HG03565 (cell line): Measurements from ENCODE around the gene HUNK.
"Not testable (repeated sequence)": the region's sequence is repeated elsewhere in the genome, so short reads cannot be mapped to it uniquely, and the experiment has no call there.

Experiments used
- ATAC-seq: cut with Tn5 transposase; IDR thresholded peaks from one replicate; pipeline ENCODE4 v1.9.1; 2021; ENCODE audit warnings: mild to moderate bottlenecking, moderate library complexity; ENCODE audit not compliant: unreplicated experiment

HUNK gene

GRCh38 chr21:31918250-31918775 is 45.5 kb downstream of the HUNK start:
- no peak for ATAC-seq

DNA sequence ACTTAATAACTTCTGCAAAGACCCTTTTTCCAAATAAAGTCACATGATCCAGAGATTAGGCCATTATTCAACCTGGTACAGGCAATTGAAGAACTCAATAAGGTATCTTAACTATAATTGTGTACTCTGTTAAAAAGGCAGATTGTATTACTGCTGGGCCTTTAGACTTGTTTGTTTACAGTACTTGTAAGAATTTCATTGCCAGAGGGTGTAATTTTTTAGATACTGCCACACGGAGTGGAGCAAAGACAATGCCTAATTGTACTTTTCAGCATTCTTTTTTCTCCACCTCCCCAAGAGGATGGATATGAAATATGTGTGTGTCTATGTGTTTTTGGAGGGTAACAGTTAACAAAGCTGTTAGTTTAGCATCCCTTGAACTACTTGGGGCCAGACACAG is 47.5 kb downstream of the HUNK start:
- ATAC-seq = no peak

- no peak for ATAC-seq
These were observed 48.3 kb downstream of the HUNK start for GRCh38 chr21:31921079-31921478.

GRCh38 chr21:31922881-31923280 is 50.1 kb downstream of the HUNK start:
- ATAC-seq = no peak

DNA sequence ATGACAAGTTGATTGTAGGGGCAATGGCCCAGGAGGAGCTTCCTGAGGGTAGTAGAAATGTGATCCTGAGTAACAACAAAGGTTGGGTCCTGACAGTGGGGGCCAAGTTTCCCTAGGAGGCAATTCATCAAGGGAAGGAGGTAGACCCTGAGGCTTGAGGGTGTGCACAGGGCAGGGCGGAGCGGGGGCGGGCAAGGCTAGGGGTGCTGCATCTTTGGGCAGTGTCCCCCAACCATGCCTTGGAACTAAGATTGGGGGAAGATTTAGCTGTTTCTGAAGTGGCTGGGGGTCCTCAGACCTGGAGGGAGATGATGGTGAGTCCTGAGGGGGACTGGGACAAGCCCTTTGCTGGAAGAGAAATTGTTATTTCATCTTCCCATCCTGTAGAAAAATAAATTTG is 50.9 kb downstream of the HUNK start:
- ATAC-seq = no peak

GRCh38 chr21:31924548-31924947 is 51.7 kb downstream of the HUNK start:
- ATAC-seq = no peak

DNA sequence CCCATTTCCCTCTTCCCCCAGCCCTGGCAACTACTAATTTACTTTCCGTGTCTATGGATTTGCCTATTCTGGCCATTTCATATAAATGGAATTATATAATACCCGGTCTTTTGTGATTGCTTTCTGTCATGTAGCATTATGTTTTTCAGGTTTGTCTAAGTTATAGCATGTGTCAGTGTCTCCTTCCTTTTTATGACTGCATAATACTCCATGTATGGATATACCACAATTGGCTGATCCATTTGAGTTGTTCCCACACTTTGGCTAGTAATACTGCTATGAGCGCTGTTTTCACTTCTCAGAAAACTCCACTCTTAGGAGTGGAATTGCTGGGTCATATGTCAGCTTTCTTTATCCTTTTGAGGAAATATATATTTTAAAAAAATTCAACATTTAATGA is 53.7 kb downstream of the HUNK start:
- ATAC-seq = no peak

DNA sequence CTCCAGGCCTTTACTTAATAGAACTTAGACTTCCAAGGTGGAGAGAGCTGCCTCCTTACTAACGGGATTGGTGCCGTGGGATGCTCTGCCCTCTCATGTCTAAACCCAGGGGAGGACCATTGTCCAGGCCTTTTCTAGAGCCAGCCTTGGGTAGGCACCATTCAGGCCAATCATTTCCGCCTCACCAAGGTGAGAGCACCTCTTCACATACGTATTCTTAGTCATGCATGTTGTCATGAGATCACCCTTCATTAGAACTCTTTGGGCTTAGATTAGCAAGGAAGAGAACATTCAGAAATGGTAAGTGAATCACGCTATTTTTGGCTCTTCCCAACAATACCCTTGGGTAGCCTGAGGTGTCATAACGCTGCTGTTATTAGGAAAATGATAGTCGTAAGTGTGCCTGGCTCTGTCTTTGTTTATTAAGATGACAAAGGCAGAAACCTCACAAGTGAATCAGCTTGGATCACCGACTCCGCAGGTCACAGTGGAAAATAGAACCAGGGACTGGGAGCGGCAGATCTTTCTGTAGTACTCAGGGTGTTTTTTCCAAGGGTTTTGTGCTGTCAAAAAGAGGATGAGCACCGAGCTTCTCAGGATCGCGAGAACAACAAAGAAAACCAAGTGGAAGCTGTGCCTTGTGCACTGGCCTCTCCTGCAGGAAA is 55.0 kb downstream of the HUNK start:
- no peak for ATAC-seq

- no peak for ATAC-seq
These were observed 55.8 kb downstream of the HUNK start for GRCh38 chr21:31928656-31929055.

DNA sequence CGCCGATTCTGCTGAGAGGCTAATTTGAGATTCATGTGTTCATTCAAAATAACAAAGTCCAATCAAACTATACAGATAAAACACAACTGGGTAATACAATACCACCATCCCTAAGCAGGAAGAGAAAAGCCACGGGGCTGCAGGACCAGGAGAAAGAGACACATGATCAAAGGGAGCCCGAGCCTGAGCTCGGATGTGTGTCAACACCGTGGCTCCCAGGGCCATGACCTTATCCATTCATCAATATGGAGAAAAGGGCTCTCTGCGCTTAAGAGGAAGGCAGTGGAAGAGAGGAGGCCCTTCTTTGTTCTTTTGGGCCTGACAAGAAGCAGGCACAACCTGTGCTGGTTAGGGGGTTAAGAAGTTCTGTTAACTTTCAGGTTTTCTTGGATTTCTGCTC is 56.7 kb downstream of the HUNK start:
- ATAC-seq = no peak

GRCh38 chr21:31930001-31930400 is 57.2 kb downstream of the HUNK start:
- no peak for ATAC-seq

DNA sequence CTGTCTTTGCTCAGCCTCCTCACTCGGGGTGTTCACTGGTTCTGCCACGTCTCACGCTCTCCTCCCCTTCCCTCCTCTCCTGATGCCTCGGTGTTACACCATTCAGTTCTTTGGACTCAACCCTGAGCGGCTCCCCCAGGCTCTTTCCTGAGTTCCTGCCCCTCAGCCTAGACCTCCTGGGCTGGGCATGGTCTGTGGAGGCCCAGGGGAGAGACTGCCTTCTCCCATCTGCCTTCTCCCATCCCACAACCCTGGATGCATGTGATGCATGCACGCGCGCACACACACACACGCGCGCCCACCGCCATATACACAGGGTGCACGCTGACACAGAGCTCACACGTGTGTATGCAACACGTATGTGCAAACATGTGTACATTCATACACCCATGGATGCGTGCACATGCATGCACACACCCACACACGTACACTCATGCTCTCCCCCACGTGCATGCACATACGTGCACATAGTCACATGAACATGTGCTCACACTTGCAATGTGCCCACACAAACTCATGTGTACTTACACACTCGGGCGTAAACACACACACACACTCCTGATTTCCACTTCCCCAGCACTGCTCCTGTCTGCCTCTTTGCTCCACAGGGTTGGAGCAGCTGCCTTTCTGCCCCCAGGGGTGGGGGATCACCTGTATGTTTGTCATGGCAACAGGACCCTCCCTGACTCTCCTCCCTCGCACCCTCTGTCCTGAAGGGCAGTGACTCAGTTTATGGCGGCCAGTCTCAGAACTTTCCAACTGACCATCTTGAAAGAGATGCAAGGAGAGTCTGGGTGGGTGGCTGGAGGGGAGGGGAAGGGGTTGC is 59.0 kb downstream of the HUNK start:
- ATAC-seq = no peak

DNA sequence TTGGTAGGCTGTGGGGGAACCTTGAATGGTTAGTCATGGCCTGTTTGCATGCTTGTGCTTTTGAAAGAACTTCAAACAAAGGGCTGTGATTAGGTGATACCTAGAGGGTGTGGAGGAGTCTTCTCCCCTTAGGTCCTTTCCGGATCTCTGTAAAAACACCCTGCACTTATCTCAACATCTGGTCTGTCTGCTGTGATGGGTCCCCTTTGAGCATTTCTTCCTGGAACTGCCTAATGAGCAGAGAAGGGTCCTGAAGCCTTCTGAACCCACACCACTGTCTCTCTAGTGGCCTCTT is 59.6 kb downstream of the HUNK start:
- no peak for ATAC-seq

GRCh38 chr21:31937303-31937702 is 64.5 kb downstream of the HUNK start:
- no peak for ATAC-seq

DNA sequence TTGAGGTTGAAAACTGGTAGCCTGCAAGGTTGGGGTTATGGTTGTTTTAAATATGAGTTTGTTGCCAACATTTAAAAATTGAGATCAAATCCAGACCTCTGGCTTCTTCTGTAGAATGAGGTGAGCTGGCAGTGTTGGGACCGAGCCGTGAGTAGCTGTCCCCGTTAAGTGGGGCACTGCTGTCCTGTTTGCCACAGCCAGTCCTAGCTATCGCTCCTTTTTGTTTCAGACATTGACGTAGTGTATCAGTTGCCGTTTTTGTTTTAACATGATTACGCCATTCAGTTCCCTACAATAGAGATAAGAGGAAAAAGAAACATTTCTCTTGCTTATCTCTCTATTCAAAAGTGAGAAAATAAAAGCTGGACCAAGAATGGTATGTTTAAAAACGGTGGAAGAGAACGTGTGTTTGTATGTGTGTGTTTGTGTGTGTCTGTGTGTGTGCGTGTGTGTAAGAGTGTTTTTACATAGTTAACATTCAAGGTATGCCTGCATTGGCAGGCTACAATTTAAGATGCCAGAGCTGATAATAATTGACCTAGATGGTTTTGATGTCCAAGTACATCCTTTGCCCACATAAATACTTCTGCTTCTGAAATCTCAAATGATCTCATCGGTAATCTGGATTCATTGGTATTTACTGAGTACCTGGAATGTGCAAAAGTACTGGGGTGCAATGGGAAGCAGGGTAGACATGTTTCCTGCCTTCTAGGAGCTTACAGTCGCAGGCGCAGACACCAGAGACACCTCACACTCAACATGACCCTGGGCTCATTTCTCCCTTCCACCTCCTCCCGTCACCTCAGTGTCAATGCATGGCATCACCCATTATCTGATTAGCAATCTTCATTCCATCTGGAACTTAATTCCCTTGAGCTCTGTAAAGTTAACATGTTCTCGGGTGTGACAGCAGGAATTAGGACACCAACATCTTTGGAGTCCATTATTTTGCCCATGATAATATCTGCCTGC is 65.8 kb downstream of the HUNK start:
- ATAC-seq = no peak

- ATAC-seq = no peak
These were observed 68.9 kb downstream of the HUNK start for GRCh38 chr21:31941694-31942093.

DNA sequence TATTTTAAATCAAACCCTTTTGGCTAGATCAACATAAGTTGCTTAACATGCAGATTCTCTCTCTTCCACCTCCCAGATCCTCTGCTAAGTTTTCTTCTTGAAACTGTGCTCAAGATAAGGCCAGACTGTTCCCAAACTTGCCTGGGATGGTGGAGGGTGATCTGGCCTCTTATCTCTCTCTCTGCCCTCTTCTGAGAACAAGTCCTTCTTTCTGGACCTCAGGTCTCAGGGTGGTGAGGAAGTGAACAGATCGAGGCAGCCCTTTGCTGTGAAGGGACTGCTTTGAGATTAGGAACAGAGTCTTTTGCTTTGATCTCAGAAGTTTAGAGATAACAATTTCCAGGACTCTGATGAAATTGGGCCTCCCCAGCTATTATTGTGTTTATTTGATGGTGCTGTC is 70.7 kb downstream of the HUNK start:
- ATAC-seq = no peak

- ATAC-seq = no peak
These were observed 72.3 kb downstream of the HUNK start for GRCh38 chr21:31945141-31945540.

DNA sequence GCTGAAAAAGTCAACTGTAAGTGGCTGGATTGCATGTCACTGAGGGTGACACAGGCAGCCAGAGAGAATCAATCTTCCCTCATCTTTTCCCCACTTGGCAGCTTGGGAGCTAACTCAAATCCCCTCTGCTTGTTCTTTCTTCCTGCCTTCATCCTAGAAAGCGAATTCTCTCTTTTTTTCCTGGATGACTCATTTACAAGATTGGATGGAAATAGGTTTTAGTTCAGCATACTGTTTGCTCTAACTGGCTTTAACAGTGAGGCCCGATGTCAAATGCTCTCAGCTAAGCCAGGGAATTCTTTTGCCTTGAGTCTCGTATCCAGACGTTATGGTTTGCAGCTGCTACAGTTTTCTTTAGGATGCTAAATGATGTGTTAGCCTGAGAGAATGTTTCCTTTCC is 72.7 kb downstream of the HUNK start:
- ATAC-seq = no peak

GRCh38 chr21:31946231-31946630 is 73.4 kb downstream of the HUNK start:
- ATAC-seq = no peak

DNA sequence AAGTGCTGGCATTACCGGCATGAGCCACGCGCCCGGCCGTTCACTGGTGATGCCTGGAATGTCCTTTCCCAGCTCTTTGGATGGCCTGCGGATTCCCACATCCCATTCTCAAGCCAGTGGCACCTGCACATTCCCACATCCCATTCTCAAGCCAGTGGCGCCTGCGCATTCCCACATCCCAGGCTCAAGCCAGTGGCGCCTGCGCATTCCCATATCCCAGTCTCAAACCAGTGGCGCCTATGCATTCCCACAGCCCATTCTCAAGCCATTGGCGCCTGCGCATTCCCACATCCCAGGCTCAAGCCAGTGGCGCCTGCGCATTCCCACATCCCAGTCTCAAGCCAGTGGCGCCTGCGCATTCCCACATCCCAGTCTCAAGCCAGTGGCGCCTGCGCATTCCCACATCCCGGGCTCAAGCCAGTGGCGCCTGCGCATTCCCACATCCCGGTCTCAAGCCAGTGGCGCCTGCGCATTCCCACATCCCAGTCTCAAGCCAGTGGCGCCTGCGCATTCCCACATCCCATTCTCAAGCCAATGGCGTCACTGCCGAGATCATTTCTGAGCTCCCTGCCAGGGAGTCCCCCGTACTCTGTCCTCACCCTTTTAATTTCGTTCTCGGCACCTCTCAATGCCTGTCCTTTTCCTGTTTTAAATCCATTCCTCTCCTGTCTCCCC is 74.2 kb downstream of the HUNK start:
- ATAC-seq = not testable (repeated sequence)
